HepG2 (cell line): ENCODE data around the gene DPP3. TPM values are rescaled to one million over a fixed set of nuclear protein-coding genes. Genes with fewer than 3 reads are reported as not detected.
A peak's percentile ranks its signal among the peaks of the same experiment; 100 is the strongest.

ENCODE experiments used
- KMT2B ChIP-seq: IDR thresholded peaks from 2 replicates; pipeline ENCODE4 v1.6.1; 2016; ENCODE audit warnings: missing genetic modification reagents, missing compliant biosample characterization
- PTBP1 ChIP-seq: fragments of 200-400 bp; formaldehyde crosslinking; IDR thresholded peaks from 2 replicates; pipeline ENCODE4 v1.6.1; 2018; ENCODE audit warnings: low read length, low read depth; ENCODE audit not compliant: poor library complexity, severe bottlenecking
- RFX1 ChIP-seq: fragments of 450-650 bp; IDR thresholded peaks from 2 replicates; pipeline ENCODE4 v1.6.1; 2017
- SALL2 ChIP-seq: sonication (generic); formaldehyde crosslinking; IDR thresholded peaks from 2 replicates; pipeline ENCODE4 v1.8.1; 2023; ENCODE audit warnings: mild to moderate bottlenecking, missing genetic modification reagents, inconsistent platforms
- SRSF9 ChIP-seq: fragments of 200-400 bp; formaldehyde crosslinking; IDR thresholded peaks from 2 replicates; pipeline ENCODE4 v1.6.1; 2018; ENCODE audit warnings: borderline replicate concordance, mild to moderate bottlenecking, low read depth, low read length; ENCODE audit not compliant: insufficient read depth, poor library complexity, severe bottlenecking
- THYN1 ChIP-seq: sonication (generic); formaldehyde crosslinking; IDR thresholded peaks from 2 replicates; pipeline ENCODE4 v1.8.1; 2023; ENCODE audit warnings: low read depth, mild to moderate bottlenecking, moderate library complexity, missing genetic modification reagents, borderline replicate concordance
- WIZ ChIP-seq: sonication (generic); formaldehyde crosslinking; IDR thresholded peaks from 2 replicates; pipeline ENCODE4 v1.5.1; 2020; ENCODE audit warnings: mild to moderate bottlenecking, missing genetic modification reagents
- ZBTB38 ChIP-seq: sonication (generic); formaldehyde crosslinking; IDR thresholded peaks from 2 replicates; pipeline ENCODE4 v1.5.1; 2020; ENCODE audit warnings: mild to moderate bottlenecking, missing genetic modification reagents
- ZNF292 ChIP-seq: sonication (generic); formaldehyde crosslinking; IDR thresholded peaks from 2 replicates; pipeline ENCODE4 v1.8.1; 2022; ENCODE audit warnings: mild to moderate bottlenecking, low read depth, missing genetic modification reagents, borderline replicate concordance
- ZNF337 ChIP-seq: sonication (generic); formaldehyde crosslinking; IDR thresholded peaks from 2 replicates; pipeline ENCODE4 v1.5.1; 2020; ENCODE audit warnings: missing genetic modification reagents, low read depth, mild to moderate bottlenecking, borderline replicate concordance
- ZNF343 ChIP-seq: sonication (generic); formaldehyde crosslinking; IDR thresholded peaks from 2 replicates; pipeline ENCODE4 v1.4.0; 2020; ENCODE audit warnings: mild to moderate bottlenecking, missing genetic modification reagents
- ZNF44 ChIP-seq: sonication (generic); formaldehyde crosslinking; IDR thresholded peaks from 2 replicates; pipeline ENCODE4 v1.5.1; 2020; ENCODE audit warnings: mild to moderate bottlenecking, missing genetic modification reagents
- ZNF550 ChIP-seq: sonication (generic); formaldehyde crosslinking; IDR thresholded peaks from 2 replicates; pipeline ENCODE4 v1.4.0; 2020; ENCODE audit warnings: mild to moderate bottlenecking, missing genetic modification reagents, borderline replicate concordance
- ZNF607 ChIP-seq: sonication (generic); formaldehyde crosslinking; IDR thresholded peaks from 2 replicates; pipeline ENCODE4 v1.5.1; 2020; ENCODE audit warnings: missing genetic modification reagents, mild to moderate bottlenecking, borderline replicate concordance
- ZNF772 ChIP-seq: sonication (generic); formaldehyde crosslinking; IDR thresholded peaks from 2 replicates; pipeline ENCODE4 v1.5.0; 2020; ENCODE audit warnings: mild to moderate bottlenecking, missing genetic modification reagents
- ZNF878 ChIP-seq: sonication (generic); formaldehyde crosslinking; IDR thresholded peaks from 2 replicates; pipeline ENCODE4 v1.8.1; 2023; ENCODE audit warnings: mild to moderate bottlenecking, missing genetic modification reagents, moderate library complexity
- ZNF883 ChIP-seq: sonication (generic); formaldehyde crosslinking; IDR thresholded peaks from 2 replicates; pipeline ENCODE4 v1.5.1; 2020; ENCODE audit warnings: mild to moderate bottlenecking, missing genetic modification reagents; ENCODE audit errors: not compliant biosample characterization
- ZUFSP ChIP-seq: sonication (generic); formaldehyde crosslinking; IDR thresholded peaks from 2 replicates; pipeline ENCODE4 v1.9.0; 2021; ENCODE audit warnings: missing genetic modification reagents, mild to moderate bottlenecking, borderline replicate concordance
- polyA plus RNA-seq, 8 experiments: library from polyadenylated mRNA; depleted of rRNA in 3 of 8; stranded (reverse) in 7 of 8; unstranded in 1 of 8; fragments of >200 nt; fragmentation: Illumina TruSeq in 4 of 8; extraction: Trizol in 4 of 8; gene quantifications; 2 replicates each; pipeline versions ENCODE4 v1.2.1 to v1.2.3, GENCODE V29; 2011 to 2016; ENCODE audit warnings: low read depth in 4 of 8, missing spikeins in 1 of 8, mixed read lengths in 1 of 8; ENCODE audit not compliant: insufficient read depth in 1 of 8
- total RNA-seq, 5 experiments: library from RNA; depleted of rRNA; stranded (reverse); fragments of >200 nt; fragmentation: Illumina TruSeq; extraction: Trizol; gene quantifications; 2 replicates each; pipeline ENCODE4 v1.2.3, GENCODE V29; 2016; ENCODE audit warnings: low read depth in 1 of 5
- TF ChIP-seq, protein P1 (sequence below): sonication (generic); formaldehyde crosslinking; IDR thresholded peaks from 2 replicates; pipeline ENCODE4 v1.5.0; 2020; ENCODE audit warnings: mild to moderate bottlenecking, missing genetic modification reagents, borderline replicate concordance
- TF ChIP-seq, protein P2 (sequence below): IDR thresholded peaks from 2 replicates; pipeline ENCODE4 v1.6.1; 2016; ENCODE audit warnings: mild to moderate bottlenecking, missing biosample characterization, missing genetic modification reagents
- TF ChIP-seq, protein P3 (sequence below): conservative IDR thresholded peaks from 2 replicates; pipeline ENCODE4 v1.6.1; 2018; ENCODE audit warnings: missing genetic modification reagents

Gene DPP3
- total and polyA plus RNA-seq, 2 of the 13 experiments (the other 11 are each of a cell fraction or from before 2014, with no cell fraction given), result 38.4 to 59.8 TPM

GRCh38 chr11:66480117-66480938, at the start of gene DPP3 (continued):
- TF ChIP-seq, protein P1, sequence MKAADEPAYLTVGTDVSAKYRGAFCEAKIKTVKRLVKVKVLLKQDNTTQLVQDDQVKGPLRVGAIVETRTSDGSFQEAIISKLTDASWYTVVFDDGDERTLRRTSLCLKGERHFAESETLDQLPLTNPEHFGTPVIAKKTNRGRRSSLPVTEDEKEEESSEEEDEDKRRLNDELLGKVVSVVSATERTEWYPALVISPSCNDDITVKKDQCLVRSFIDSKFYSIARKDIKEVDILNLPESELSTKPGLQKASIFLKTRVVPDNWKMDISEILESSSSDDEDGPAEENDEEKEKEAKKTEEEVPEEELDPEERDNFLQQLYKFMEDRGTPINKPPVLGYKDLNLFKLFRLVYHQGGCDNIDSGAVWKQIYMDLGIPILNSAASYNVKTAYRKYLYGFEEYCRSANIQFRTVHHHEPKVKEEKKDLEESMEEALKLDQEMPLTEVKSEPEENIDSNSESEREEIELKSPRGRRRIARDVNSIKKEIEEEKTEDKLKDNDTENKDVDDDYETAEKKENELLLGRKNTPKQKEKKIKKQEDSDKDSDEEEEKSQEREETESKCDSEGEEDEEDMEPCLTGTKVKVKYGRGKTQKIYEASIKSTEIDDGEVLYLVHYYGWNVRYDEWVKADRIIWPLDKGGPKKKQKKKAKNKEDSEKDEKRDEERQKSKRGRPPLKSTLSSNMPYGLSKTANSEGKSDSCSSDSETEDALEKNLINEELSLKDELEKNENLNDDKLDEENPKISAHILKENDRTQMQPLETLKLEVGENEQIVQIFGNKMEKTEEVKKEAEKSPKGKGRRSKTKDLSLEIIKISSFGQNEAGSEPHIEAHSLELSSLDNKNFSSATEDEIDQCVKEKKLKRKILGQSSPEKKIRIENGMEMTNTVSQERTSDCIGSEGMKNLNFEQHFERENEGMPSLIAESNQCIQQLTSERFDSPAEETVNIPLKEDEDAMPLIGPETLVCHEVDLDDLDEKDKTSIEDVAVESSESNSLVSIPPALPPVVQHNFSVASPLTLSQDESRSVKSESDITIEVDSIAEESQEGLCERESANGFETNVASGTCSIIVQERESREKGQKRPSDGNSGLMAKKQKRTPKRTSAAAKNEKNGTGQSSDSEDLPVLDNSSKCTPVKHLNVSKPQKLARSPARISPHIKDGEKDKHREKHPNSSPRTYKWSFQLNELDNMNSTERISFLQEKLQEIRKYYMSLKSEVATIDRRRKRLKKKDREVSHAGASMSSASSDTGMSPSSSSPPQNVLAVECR (CRISPR knock-in tag), result peak; percentile 97
- TF ChIP-seq ZNF772 (peak; percentile 76), ZBTB38 (CRISPR knock-in tag) (peak; percentile 33; the same call in 1 of the 2 replicates), ZNF44 (CRISPR knock-in tag) (no peak), ZNF550 (no peak), KMT2B (CRISPR knock-in tag) (peak; percentile 62), SALL2 (CRISPR knock-in tag) (0 out of 2 replicates have a peak, but pooled peaks have one; percentile 5), THYN1 (CRISPR knock-in tag) (no peak), SRSF9 (no peak), ZUFSP (CRISPR knock-in tag) (no peak), ZNF292 (CRISPR knock-in tag) (no peak; the same call in 1 of the 2 replicates), ZNF878 (peak; percentile 74), WIZ (CRISPR knock-in tag) (no peak; the same call in 1 of the 2 replicates), ZNF337 (CRISPR knock-in tag) (no peak), PTBP1 (no peak), ZNF607 (CRISPR knock-in tag) (no peak; the same call in 1 of the 2 replicates), ZNF883 (peak; percentile 45), ZNF343 (CRISPR knock-in tag) (no peak), RFX1 (no peak)
- TF ChIP-seq, protein P2, sequence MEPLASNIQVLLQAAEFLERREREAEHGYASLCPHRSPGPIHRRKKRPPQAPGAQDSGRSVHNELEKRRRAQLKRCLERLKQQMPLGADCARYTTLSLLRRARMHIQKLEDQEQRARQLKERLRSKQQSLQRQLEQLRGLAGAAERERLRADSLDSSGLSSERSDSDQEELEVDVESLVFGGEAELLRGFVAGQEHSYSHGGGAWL (CRISPR knock-in tag), result peak; percentile 79; the same call in 1 of the 2 replicates
- TF ChIP-seq, protein P3, sequence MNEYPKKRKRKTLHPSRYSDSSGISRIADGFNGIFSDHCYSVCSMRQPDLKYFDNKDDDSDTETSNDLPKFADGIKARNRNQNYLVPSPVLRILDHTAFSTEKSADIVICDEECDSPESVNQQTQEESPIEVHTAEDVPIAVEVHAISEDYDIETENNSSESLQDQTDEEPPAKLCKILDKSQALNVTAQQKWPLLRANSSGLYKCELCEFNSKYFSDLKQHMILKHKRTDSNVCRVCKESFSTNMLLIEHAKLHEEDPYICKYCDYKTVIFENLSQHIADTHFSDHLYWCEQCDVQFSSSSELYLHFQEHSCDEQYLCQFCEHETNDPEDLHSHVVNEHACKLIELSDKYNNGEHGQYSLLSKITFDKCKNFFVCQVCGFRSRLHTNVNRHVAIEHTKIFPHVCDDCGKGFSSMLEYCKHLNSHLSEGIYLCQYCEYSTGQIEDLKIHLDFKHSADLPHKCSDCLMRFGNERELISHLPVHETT (CRISPR knock-in tag), result peak; percentile 79; the same call in 1 of the 2 replicates
